GM18873 (cell line): ENCODE results near the gene ANKIB1.
"Not testable (repeated sequence)": the region's sequence is repeated elsewhere in the genome, so short reads cannot be mapped to it uniquely, and the experiment has no call there.

ENCODE experiments used
- ATAC-seq: cut with Tn5 transposase; IDR thresholded peaks from one replicate; pipeline ENCODE4 v1.9.1; 2021; ENCODE audit warnings: mild to moderate bottlenecking, moderate library complexity, moderate number of reproducible peaks; ENCODE audit not compliant: unreplicated experiment, low FRiP score

The ANKIB1 gene

DNA sequence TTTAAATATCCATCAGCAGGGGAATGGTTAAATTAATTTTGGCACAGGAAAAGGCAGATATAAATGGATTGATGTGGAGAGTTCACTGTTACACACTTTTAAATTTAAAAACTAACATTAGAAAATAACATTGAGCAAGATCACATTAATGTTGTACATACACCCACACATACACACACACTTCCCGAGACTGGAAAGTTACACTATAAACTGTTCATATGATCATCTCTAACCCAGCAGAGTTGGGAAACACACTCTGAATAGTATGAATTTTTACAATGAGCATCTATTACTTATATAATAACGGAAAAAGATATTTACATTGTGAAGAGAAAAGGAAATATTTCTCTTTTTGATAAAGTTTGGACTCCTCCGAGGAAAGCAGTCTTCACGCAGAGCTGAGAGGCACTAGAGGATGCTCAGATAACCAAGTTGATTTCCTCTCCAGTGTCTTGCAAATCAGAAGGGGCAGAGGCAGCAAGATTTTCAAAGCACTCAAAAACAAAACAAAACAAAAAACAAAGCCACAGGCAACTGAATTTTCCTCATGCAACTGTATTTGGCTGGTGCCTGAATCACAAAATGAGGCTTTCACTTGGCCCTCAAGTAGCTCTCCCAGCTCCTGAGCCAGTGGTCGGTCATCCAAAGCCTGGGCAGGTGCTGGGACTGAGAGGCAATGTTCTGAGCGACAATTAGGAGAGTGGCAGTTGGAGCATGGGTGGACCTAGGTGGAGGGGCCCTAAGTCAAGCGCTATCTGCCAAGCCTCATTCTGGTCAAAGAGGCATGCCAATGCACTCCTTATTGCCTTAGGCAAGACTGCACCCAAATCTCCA, 191.1 kb downstream of the ANKIB1 start:
- no peak for ATAC-seq

DNA sequence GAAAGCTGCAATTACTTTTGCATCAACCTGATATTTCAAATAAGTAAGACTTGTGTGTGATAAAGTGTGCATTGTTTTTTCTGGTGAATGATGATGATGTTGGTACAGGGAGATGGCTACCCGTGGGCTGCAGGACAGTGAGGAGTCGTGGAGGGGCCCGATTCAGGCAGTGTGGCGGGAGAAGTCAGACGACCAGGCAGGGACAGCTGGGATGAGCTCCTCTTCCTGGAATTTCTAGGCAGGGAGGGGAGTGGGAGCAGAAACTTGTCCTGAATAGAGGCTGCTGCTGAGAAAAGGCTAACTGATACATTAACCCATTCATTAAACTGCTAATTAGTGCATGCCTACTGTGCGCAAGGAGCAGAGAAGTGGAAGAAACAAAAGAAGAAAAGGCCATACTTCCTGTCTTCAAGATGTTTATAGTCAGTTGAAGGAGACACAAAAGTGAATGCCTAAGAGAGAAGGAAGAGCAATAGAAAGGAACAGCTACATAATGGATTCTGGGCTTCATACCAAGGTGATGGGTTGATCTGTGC, 192.2 kb downstream of the ANKIB1 start:
- ATAC-seq = no peak

DNA sequence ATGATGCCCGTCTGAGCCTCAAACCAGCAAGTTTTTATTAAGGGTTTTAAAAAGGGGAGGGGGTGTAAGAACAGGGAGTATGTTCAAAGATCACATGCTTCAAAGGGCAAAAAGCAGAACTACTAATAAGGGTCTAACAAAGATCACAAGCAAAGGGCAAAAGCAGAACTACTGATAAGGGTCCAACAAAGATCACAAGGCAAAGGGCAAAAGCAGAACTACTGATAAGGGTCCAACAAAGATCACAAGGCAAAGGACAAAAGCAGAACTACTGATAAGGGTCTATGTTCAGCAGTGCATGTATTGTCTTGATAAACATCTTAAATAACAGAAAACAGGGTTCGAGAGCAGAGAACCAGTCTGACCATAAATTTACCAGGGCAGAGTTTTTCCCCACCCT, 196.9 kb downstream of the ANKIB1 start:
- not testable (repeated sequence) for ATAC-seq

DNA sequence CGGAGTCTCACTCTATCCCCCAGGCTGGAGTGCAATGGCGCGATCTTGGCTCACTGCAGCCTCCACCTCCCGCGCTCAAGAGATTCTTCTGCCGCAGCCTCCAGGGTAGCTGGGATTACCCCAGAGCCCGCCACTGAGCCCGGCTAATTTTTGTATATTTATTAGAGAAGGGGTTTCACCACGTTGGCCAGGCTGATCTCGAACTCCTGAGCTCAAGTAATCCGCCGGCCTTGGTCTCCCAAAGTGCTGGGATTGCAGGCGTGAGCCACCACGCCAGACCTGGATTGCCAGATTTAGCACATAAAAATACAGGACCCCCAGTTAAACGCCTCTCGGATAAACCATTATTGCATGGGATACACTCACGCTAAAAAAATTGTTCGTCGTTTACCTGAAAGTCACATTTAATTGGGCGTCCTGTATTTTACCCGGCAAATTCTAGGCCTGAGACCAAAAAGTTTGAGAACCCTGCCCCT, 201.1 kb downstream of the ANKIB1 start:
- ATAC-seq = no peak

DNA sequence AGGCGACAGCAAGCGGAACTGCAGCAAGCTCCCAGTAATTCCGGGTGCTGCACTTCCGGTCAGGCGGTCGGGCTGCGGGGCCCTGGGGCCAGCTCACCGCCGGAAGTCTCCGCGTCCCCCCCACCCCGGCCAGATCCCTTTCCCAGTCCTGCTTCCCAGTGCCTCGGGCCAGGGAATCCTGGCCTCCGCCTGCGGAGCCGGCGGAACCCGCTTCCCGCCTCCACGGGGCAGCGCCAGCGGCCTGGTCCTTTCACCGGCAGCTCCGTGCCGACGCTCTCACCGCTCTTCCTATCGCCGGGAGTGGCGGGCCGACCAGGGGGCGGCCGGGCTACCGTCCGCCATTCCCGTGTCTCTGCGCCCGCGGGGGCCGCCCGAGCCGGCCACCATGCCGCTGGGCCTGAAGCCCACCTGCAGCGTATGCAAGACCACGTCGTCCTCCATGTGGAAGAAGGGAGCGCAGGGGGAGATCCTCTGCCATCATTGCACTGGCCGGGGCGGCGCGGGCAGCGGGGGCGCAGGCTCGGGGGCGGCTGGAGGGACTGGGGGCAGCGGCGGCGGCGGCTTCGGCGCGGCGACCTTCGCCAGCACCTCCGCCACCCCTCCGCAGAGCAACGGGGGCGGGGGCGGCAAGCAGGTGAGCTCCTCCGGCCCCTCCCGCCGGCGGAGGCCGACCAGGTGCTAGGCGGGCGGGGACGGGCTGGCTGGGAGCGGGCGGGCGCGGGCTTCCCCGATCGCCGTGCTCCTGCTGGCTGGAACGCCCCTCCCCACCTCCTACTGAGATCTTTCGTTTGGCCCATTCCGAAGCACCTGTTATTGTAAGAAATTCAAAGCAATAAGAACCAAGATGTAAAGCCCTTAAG, 201.8 kb downstream of the ANKIB1 start, which contains the start of gene GATAD1:
GATAD1 (plus strand) TSS at position 138 of the 860 bp plus-strand sequence; CDS start at position 386, 248 bp downstream.
- ATAC-seq = peak; percentile 86

DNA sequence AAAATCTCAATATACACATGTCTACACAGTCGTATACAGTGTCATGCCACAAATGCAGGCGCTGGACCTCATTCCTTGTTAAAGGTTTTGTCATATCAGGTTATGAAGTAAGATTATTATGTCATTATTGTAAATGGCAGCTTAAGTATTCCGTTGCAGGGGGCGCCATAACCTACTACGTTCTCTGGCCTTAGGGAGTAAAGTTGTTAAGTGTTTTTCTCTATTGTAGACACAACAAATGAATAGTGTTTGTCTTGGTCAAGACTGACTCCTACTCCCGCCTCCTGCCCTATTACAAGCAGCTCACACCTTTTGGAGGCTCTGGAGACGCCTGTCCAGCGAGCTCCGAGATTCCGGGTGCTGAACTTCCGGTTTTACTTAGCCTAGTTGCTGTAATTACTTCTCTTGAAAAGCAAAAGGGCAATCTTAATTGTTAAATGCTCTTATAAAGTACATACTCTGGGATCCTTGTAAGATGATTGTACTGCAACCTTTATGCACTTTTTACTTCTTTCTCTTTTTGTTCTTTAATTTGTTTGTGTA, 202.5 kb downstream of the ANKIB1 start:
- ATAC-seq = peak; percentile 38
